Gastrocnemius medialis (tissue), 4 donors: Measurements from ENCODE around the gene WASF2.

ENCODE experiments used
- POLR2A ChIP-seq, 2 donors: fragments of 450-650 bp; IDR thresholded peaks; one replicate each; pipeline ENCODE4 v1.6.1; 2017; ENCODE audit warnings: antibody characterized with exemption in 2 of 2, mild to moderate bottlenecking in 2 of 2, moderate library complexity in 2 of 2
- TF ChIP-seq, protein P1 (sequence below), 5 experiments: fragments of 450-650 bp in 3 of 5; fragments of 200-600 bp in 2 of 5; sonication (generic) in 2 of 5; IDR thresholded peaks in 4 of 5; conservative IDR thresholded peaks in 1 of 5; 1 replicate in 4 of 5; 2 replicates in 1 of 5; pipeline ENCODE4 v1.5.1; 2016 to 2019; ENCODE audit warnings: antibody characterized with exemption in 5 of 5, mild to moderate bottlenecking in 3 of 5, moderate library complexity in 3 of 5

DNA sequence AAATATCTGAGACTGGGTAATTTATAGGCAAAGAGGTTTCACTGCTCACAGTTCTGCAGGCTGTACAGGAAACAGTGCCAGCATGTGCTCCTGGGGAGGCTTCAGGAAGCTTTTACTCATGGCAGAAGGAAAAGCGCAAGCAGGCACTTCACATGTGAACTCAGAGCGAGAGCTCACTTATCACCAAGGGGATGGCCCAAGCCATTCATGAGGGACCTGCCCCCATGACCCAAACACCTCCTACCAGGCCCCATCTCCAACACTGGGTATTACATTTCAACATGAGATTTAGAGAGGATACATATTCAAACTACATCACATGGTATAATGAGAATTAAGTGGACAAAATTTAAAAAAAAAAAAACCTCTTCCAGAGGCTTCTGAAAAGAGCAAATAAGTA is 13.7 kb downstream of the WASF2 start:
- TF ChIP-seq, protein P1, sequence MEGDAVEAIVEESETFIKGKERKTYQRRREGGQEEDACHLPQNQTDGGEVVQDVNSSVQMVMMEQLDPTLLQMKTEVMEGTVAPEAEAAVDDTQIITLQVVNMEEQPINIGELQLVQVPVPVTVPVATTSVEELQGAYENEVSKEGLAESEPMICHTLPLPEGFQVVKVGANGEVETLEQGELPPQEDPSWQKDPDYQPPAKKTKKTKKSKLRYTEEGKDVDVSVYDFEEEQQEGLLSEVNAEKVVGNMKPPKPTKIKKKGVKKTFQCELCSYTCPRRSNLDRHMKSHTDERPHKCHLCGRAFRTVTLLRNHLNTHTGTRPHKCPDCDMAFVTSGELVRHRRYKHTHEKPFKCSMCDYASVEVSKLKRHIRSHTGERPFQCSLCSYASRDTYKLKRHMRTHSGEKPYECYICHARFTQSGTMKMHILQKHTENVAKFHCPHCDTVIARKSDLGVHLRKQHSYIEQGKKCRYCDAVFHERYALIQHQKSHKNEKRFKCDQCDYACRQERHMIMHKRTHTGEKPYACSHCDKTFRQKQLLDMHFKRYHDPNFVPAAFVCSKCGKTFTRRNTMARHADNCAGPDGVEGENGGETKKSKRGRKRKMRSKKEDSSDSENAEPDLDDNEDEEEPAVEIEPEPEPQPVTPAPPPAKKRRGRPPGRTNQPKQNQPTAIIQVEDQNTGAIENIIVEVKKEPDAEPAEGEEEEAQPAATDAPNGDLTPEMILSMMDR (IDR thresholded peaks at IDR 0.05 in 4 of 5, conservative IDR thresholded peaks at IDR 0.05 in 1 of 5), result no peak
- TF ChIP-seq POLR2A (IDR thresholded peaks at IDR 0.05), result no peak
